Osteocyte (in vitro differentiated cells): ENCODE results near the gene FTO. TPM values are rescaled to one million over a fixed set of nuclear protein-coding genes. Genes with fewer than 3 reads are reported as not detected.

Source experiments
- DNase-seq: peaks from one replicate; pipeline ENCODE4 v3.0.0; 2021; ENCODE audit warnings: mixed read lengths; ENCODE audit not compliant: unreplicated experiment; ENCODE audit errors: extremely low spot score
- H3K27ac Mint-ChIP-seq: one replicate; pipeline ENCODE4 v1.8.0; 2021; ENCODE audit warnings: mild to moderate bottlenecking, mixed read lengths; ENCODE audit not compliant: unreplicated experiment
- H3K27me3 Mint-ChIP-seq: one replicate; pipeline ENCODE4 v1.8.0; 2021; ENCODE audit warnings: mixed read lengths; ENCODE audit not compliant: unreplicated experiment
- H3K36me3 Mint-ChIP-seq: one replicate; pipeline ENCODE4 v1.8.0; 2021; ENCODE audit warnings: mixed read lengths; ENCODE audit not compliant: unreplicated experiment
- H3K4me1 Mint-ChIP-seq: one replicate; pipeline ENCODE4 v1.8.0; 2021; ENCODE audit warnings: mixed read lengths; ENCODE audit not compliant: unreplicated experiment
- H3K4me3 Mint-ChIP-seq: one replicate; pipeline ENCODE4 v1.8.0; 2021; ENCODE audit warnings: mild to moderate bottlenecking, moderate library complexity, mixed read lengths; ENCODE audit not compliant: unreplicated experiment
- H3K9me3 Mint-ChIP-seq: one replicate; pipeline ENCODE4 v1.8.0; 2021; ENCODE audit warnings: mixed read lengths; ENCODE audit not compliant: unreplicated experiment
- CTCF ChIP-seq: fragments of 200-600 bp; sonication (generic); IDR thresholded peaks from 2 replicates; pipeline ENCODE4 v1.5.0; 2021; ENCODE audit warnings: antibody characterized with exemption, mild to moderate bottlenecking, moderate library complexity
- total RNA-seq: library from RNA; stranded (reverse); gene quantifications from 2 replicates; pipeline ENCODE4 v1.2.1, GENCODE V29; 2021

The FTO gene
- total RNA-seq, 1 donor from 2014 or later = 108 TPM

- Mint-ChIP-seq H3K27me3 (peaks cover 5% of the 10 kb centered on the region), H3K36me3 (no peaks in the 10 kb centered on the region), H3K9me3 (peaks cover 4% of the 10 kb centered on the region), H3K4me1 (no peaks in the 10 kb centered on the region), H3K27ac (no peak overlapping the region), H3K4me3 (no peak overlapping the region)
- DNase-seq = no peak
- no peak for TF ChIP-seq CTCF
Observed at GRCh38 chr16:54159490-54160080, 455.6 kb downstream of the FTO start.

GRCh38 chr16:54160252-54160860, 456.4 kb downstream of the FTO start:
- Mint-ChIP-seq H3K9me3 (peaks cover 4% of the 10 kb centered on the region), H3K4me1 (no peaks in the 10 kb centered on the region), H3K4me3 (no peak overlapping the region), H3K27ac (no peak overlapping the region), H3K27me3 (peaks cover 5% of the 10 kb centered on the region), H3K36me3 (no peaks in the 10 kb centered on the region)
- no peak for DNase-seq
- TF ChIP-seq CTCF = no peak

- DNase-seq = no peak
- TF ChIP-seq CTCF = no peak
- Mint-ChIP-seq H3K4me3 (no peak overlapping the region), H3K4me1 (no peaks in the 10 kb centered on the region), H3K27ac (no peak overlapping the region), H3K36me3 (no peaks in the 10 kb centered on the region), H3K9me3 (peaks cover 4% of the 10 kb centered on the region), H3K27me3 (peaks cover 7% of the 10 kb centered on the region)
Observed at GRCh38 chr16:54160939-54161897, 457.3 kb downstream of the FTO start.

- Mint-ChIP-seq H3K36me3 (no peaks in the 10 kb centered on the region), H3K27ac (no peak overlapping the region)
Observed at GRCh38 chr16:54163197-54163843, 459.4 kb downstream of the FTO start.

More at GRCh38 chr16:54163197-54163843, 459.4 kb downstream of the FTO start:
- Mint-ChIP-seq H3K9me3 (peaks cover 4% of the 10 kb centered on the region), H3K27me3 (peaks cover 18% of the 10 kb centered on the region), H3K4me3 (no peak overlapping the region), H3K4me1 (no peaks in the 10 kb centered on the region)
- no peak for TF ChIP-seq CTCF
- no peak for DNase-seq
